ENCODE results near the gene CXCL17.

- TF ChIP-seq CTCF (IDR thresholded peaks at IDR 0.05) (no peak), POLR2A (IDR thresholded peaks at IDR 0.05) (no peak), POLR2AphosphoS5 (IDR thresholded peaks at IDR 0.05) (no peak)
Measured at GRCh38 chr19:42421591-42422031, 21.1 kb downstream of the CXCL17 start.

All from prostate gland (tissue), 2 donors.